HepG2 (cell line): Measurements from ENCODE around the gene SETD1B. TPM values are rescaled to one million over a fixed set of nuclear protein-coding genes. Genes with fewer than 3 reads are reported as not detected.

ENCODE experiments used
- CEBPZ ChIP-seq: IDR thresholded peaks from 2 replicates; pipeline ENCODE4 v1.6.1; 2012; ENCODE audit warnings: low read length, improper control_type of control experiment
- HNRNPL ChIP-seq: fragments of 200-400 bp; formaldehyde crosslinking; IDR thresholded peaks from 2 replicates; pipeline ENCODE4 v1.6.1; 2017; ENCODE audit warnings: mild to moderate bottlenecking, low read depth, low read length
- MTERF4 ChIP-seq: sonication (generic); formaldehyde crosslinking; IDR thresholded peaks from 2 replicates; pipeline ENCODE4 v1.8.0; 2023; ENCODE audit warnings: mild to moderate bottlenecking, missing genetic modification reagents
- SIN3B ChIP-seq: fragments of 150-350 bp; IDR thresholded peaks from 2 replicates; pipeline ENCODE4 v1.6.1; 2014; ENCODE audit warnings: low read length
- SYNCRIP ChIP-seq: fragments of 200-400 bp; formaldehyde crosslinking; IDR thresholded peaks from 2 replicates; pipeline ENCODE4 v1.6.1; 2018; ENCODE audit warnings: mild to moderate bottlenecking, low read depth, low read length; ENCODE audit not compliant: insufficient read depth
- ZMAT5 ChIP-seq: sonication (generic); formaldehyde crosslinking; IDR thresholded peaks from 2 replicates; pipeline ENCODE4 v1.5.0; 2020; ENCODE audit warnings: mild to moderate bottlenecking, low read depth, missing genetic modification reagents, borderline replicate concordance
- ZNF225 ChIP-seq: sonication (generic); formaldehyde crosslinking; IDR thresholded peaks from 2 replicates; pipeline ENCODE4 v1.4.0; 2020; ENCODE audit warnings: mild to moderate bottlenecking, missing genetic modification reagents
- ZNF609 ChIP-seq: sonication (generic); formaldehyde crosslinking; IDR thresholded peaks from 2 replicates; pipeline ENCODE4 v1.4.0; 2020; ENCODE audit warnings: mild to moderate bottlenecking, missing genetic modification reagents, borderline replicate concordance
- ZNF770 ChIP-seq: sonication (generic); formaldehyde crosslinking; IDR thresholded peaks from 2 replicates; pipeline ENCODE4 v1.5.0; 2020; ENCODE audit warnings: mild to moderate bottlenecking, missing genetic modification reagents
- ZSCAN25 ChIP-seq: sonication (generic); formaldehyde crosslinking; IDR thresholded peaks from 2 replicates; pipeline ENCODE4 v1.8.0; 2022; ENCODE audit warnings: mild to moderate bottlenecking, missing genetic modification reagents
- polyA plus RNA-seq, 8 experiments: library from polyadenylated mRNA; depleted of rRNA in 3 of 8; stranded (reverse) in 7 of 8; unstranded in 1 of 8; fragments of >200 nt; fragmentation: Illumina TruSeq in 4 of 8; extraction: Trizol in 4 of 8; gene quantifications; 2 replicates each; pipeline versions ENCODE4 v1.2.1 to v1.2.3, GENCODE V29; 2011 to 2016; ENCODE audit warnings: low read depth in 4 of 8, missing spikeins in 1 of 8, mixed read lengths in 1 of 8; ENCODE audit not compliant: insufficient read depth in 1 of 8
- total RNA-seq, 5 experiments: library from RNA; depleted of rRNA; stranded (reverse); fragments of >200 nt; fragmentation: Illumina TruSeq; extraction: Trizol; gene quantifications; 2 replicates each; pipeline ENCODE4 v1.2.3, GENCODE V29; 2016; ENCODE audit warnings: low read depth in 1 of 5
- TF ChIP-seq, protein P1 (sequence below): conservative IDR thresholded peaks from 2 replicates; pipeline ENCODE4 v1.6.1; 2018; ENCODE audit warnings: missing genetic modification reagents
- TF ChIP-seq, protein P2 (sequence below): IDR thresholded peaks from 2 replicates; pipeline ENCODE4 v1.6.1; 2016; ENCODE audit warnings: missing biosample characterization, missing genetic modification reagents, low read depth

SETD1B gene
- total and polyA plus RNA-seq, 2 of the 13 experiments (the other 11 are each of a cell fraction or from before 2014, with no cell fraction given) = 1.1 to 1.4 TPM

DNA sequence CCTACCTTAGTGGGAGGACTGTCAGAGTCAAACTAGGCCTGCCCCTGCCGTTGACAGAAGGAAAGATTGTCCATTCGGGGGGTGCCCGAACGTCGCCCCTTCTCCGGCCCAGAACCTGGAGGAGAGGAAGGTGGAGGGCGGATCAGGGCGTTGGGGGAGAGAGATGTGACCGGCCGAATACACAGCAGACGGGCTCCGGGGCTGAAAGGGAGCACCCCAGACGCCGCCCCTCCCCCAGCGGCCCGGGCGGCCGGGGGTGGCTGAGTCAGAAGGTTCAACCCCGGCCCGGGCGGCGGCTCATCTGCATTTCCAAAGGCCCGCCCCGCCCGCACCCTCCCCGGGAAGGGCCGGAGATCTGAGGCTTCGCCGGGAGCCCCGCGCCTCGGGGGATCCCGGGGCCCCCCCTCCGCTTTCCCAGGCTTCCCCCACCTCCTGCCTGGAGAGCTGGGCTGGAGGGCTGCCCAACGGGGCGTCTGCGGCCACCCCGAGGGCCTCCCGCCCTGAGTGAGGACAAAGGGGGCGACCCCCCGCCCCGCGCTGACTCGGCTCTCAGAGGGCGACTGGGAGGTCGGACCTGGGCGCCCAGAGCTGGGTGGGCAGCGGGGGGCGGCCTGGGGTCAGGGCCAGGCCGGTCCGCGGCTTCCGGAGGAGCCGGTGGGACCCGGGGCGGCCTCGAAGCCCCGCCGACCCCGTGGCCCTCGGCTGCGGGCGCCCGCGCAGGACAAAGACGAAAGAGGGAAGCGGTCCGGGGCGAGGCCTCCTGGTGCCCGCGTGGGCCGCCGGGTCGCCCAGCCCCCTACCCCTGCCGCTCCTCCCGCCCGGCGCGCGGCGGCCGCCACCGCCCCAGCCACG, 3.7 kb upstream of the SETD1B start (continued):
- TF ChIP-seq, protein P1, sequence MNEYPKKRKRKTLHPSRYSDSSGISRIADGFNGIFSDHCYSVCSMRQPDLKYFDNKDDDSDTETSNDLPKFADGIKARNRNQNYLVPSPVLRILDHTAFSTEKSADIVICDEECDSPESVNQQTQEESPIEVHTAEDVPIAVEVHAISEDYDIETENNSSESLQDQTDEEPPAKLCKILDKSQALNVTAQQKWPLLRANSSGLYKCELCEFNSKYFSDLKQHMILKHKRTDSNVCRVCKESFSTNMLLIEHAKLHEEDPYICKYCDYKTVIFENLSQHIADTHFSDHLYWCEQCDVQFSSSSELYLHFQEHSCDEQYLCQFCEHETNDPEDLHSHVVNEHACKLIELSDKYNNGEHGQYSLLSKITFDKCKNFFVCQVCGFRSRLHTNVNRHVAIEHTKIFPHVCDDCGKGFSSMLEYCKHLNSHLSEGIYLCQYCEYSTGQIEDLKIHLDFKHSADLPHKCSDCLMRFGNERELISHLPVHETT (CRISPR knock-in tag) = no peak; the same call in 1 of the 2 replicates
- TF ChIP-seq, protein P2, sequence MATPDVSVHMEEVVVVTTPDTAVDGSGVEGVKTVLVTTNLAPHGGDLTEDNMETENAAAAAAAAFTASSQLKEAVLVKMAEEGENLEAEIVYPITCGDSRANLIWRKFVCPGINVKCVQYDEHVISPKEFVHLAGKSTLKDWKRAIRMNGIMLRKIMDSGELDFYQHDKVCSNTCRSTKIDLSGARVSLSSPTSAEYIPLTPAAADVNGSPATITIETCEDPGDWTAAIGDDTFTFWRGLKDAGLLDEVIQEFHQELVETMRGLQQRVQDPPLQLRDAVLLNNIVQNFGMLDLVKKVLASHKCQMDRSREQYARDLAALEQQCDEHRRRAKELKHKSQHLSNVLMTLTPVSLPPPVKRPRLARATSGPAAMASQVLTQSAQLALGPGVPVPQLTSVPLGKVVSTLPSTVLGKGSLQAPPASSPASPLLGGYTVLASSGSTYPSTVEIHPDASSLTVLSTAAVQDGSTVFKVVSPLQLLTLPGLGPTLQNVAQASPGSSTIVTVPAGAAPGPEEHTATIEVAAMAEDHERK = no peak
- TF ChIP-seq HNRNPL (0 out of 2 replicates have a peak, but pooled peaks have one; percentile 30), SIN3B (no peak), CEBPZ (no peak), ZNF770 (CRISPR knock-in tag) (peak; percentile 37; the same call in 1 of the 2 replicates), ZNF225 (CRISPR knock-in tag) (no peak), ZSCAN25 (no peak), ZNF609 (CRISPR knock-in tag) (peak; percentile 70), MTERF4 (CRISPR knock-in tag) (no peak), ZMAT5 (CRISPR knock-in tag) (no peak), SYNCRIP (no peak)
